Frontal cortex (tissue), 4 donors: ENCODE results near the gene KLHL20. TPM values are rescaled to one million over a fixed set of nuclear protein-coding genes. Genes with fewer than 3 reads are reported as not detected.
"Not testable (repeated sequence)": the region's sequence is repeated elsewhere in the genome, so short reads cannot be mapped to it uniquely, and the experiment has no call there.

Experiments used
- DNase-seq, 2 donors: peaks; one replicate each; pipeline ENCODE4 v3.0.0; 2012; ENCODE audit warnings: low spot score in 2 of 2
- FAIRE-seq: peaks from 2 replicates; lab custom pipeline; 2012; peaks lifted over from hg19 to GRCh38; lab: Jason Lieb, UNC
- total RNA-seq: library from RNA; depleted of rRNA; stranded (reverse); fragments of >200 nt; gene quantifications from one replicate; pipeline ENCODE4 v1.2.3, GENCODE V29; 2014
- donor health status: control.
- donor health status: control.
- donor health status: control.

The KLHL20 gene
- total RNA-seq, 1 donor from 2014 or later, result 31.0 TPM

DNA sequence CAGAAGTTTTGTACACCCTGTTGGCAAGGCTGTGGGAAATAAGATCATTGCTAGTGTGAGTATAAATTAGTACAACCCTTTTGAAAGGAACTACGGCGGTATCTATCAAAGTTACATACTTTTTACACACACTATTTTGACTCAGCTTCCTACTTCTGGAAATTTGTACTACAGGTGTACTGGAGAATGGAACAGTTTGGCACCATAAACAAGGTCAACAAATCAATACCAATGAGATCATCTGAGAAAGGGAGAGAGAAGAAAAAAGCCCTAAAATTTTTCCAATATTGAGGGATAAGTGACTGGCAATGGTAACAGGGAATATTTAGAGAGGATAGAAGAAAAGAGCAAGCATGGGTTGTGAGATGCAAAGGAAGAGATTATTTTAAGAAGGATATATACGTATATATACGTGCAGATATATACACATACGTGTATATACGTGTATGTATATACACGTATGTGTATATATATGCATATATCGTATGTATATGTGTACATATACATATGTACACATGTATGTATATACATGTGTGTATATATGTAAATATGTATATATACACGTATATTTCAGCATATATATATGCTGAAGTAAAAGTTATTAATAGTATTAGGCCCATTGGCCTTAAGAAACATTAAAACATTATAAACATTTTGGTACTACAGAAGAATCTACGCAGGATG lies 27.6 kb downstream of the KLHL20 start:
- DNase-seq (no peak), FAIRE-seq (no peak)

DNA sequence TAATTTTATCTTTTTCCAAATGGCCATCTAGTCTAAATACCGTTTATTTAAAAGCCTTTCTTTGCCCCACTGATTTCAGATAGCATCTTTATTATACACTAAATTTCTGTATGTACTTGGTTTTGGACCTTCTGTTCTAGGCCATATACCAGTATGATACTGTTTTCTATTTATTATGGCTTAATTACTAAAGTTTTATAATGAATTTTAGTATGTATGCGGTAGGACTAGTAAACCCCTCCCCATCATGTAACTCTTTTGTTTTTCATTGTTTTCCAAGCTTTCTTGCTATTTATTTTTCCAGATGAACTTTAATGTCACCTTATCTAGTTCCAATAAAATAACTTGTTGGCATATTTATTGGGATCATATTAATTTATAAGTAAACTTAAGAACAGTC lies 29.9 kb downstream of the KLHL20 start:
- DNase-seq (no peak), FAIRE-seq (no peak)

DNA sequence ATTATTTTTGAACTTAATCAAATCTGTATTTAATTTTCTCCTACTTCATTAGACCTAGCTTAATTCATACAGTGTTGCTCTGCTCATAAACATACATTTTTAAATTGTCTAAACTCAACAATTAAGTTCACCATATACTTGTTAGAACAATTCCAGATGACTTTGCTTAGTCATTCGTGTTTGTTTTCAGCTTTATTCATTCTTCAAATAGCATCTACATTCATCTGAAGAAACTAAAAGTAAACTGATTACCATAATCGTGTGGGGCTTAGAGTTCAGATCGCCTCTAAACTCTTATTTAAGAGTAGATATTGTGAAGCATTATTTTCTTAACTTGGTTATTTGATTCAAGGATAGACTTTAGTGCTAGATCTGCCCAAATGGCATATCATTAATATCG lies 34.4 kb downstream of the KLHL20 start:
- no peak for FAIRE-seq
- no peak for DNase-seq

DNA sequence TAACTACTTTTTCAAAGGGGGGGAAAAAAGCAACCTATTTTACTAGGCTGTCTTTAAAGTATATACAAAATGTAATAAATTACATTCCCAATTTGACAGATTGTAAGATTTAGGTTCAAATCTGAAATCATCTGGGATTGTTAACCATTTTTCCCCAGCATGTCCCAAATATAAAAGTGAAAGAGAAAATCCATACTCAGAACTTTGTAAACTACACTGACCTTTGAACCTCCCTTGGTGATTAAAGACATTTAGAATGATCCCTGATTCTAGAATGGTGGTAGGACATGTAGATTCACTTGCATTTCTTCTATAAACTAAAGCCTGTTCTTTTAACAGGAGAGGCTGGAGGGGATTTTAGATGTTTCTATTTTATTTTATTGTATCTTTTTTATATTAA lies 39.0 kb downstream of the KLHL20 start:
- no peak for FAIRE-seq
- DNase-seq, result no peak

DNA sequence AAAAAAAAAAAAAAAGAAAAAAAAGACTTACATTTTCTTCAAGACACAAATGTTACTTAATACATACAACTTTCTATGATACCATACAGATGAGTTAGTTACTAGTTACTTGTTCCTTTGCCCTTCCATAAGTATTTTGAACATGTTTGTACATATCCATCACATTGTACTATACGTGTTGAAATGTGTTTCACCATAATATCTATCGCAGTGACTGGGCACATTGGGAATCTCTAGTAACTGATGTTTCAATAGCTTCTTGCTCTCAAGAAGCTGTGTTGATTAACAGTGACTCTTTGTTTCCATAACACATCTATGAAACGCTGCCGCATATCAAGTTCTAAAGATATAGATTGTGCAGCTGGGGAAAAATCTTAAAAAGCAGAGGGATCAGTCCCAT lies 42.9 kb downstream of the KLHL20 start:
- DNase-seq (no peak), FAIRE-seq (no peak)

DNA sequence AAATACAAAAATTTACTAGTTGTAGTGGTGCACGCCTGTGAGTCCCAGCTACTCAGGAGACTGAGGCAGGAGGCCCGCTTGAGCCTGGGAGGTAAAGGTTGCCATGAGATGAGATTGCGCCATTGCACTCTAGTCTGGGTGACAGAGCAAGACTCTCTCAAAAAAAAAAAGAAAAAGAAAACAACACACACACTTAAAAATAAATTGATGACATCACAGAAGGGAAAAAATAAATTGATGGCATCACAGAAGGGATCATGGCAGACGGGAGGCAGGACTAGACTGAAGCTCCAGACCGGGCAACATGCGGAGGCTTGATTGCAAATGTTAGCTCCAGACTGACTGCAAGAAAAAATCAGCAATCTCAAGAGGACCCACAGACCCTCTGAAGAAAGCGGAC lies 43.3 kb downstream of the KLHL20 start:
- DNase-seq, result no peak
- FAIRE-seq, result no peak

DNA sequence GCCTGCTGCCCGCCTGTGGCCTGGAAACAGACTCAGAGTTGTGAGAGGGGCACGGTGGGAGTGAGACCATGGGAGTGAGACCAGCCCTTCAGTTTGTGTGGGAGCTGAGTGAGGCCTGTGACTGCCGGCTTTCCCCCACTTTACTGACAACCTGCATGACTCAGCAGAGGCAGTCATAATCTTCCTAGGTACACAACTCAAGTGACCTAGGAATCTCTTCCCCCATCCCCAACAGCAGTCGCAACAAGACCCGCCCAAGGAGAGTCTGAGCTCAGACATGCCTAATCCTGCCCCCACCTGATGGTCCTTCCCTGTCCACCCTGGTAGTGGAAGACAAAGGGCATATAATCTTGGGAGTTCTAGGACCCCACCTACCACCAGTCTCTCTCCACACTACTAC lies 44.2 kb downstream of the KLHL20 start:
- DNase-seq, result no peak
- FAIRE-seq, result no peak

DNA sequence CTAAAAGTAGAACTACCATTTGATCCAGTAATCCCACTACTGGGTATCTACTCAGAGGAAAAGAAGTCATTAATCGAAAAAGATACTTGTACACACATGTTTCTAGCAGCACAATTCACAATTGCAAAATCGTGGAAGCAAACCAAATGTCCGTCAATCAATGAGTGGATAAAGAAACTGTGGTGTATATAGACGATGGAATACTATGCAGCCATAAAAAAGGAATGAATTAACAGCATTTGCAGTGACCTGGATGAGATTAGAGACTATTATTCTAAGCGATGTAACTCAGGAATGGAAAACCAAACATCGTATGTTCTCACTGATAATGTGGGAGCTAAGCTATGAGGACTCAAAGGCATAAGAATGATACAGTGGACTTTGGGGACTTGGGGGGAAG lies 49.5 kb downstream of the KLHL20 start:
- not testable (repeated sequence) for FAIRE-seq, DNase-seq

DNA sequence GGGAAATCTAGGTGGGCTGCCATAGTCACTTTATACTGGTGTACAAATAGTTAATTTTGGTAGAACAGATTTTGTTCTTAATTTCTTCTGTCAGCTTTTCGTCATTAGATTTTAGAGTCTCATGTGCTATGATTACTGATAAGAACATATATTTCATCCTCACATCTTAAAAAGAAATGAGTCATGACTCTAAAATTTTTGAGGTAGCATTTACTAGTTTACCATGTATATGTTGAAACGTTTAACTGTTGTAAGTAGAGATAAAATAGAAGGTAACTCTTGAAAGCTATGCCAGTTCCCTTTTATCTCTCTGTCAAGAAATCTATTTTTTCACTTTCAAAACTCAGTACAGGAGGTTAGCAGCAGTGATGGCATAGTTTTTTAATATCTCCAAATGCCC lies 53.4 kb downstream of the KLHL20 start:
- FAIRE-seq (no peak), DNase-seq (no peak)

DNA sequence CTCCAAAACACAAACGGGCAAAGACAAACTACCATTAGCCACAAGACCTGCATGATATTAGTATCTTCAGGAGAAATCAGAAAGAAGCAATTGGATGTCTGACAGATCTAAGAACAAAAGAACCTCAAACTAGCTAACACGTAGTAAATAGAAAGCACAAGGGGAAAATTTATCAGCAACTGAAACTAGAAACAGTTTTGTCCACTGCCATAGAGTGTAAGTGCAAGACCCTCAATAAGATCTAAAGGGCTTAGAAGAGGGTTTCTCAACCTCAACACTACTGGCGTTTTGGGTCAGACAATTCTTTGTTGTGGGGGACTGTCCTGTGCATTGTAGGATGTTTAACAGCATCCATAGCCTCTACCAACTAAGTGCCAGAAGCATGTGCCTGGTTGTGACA lies 54.0 kb downstream of the KLHL20 start:
- DNase-seq (no peak), FAIRE-seq (no peak)

DNA sequence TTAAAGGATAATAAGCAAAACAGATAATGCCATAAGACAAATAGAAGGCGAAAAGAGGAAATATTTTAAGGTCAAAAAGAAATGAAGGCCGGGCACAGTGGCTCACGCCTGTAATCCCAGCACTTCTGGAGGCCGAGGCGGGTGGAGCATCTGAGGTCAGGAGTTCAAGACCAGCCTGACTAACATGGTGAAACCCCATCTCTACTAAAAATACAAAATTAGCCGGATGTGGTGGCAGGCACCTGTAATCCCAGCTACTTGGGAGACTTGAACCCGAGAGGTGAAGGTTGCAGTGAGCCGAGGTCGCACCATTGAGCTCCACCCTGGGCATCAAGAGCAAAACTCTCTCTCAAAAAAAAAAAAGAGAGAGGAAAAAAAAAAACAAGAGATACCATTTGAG lies 55.5 kb downstream of the KLHL20 start:
- DNase-seq, FAIRE-seq: not testable (repeated sequence)

DNA sequence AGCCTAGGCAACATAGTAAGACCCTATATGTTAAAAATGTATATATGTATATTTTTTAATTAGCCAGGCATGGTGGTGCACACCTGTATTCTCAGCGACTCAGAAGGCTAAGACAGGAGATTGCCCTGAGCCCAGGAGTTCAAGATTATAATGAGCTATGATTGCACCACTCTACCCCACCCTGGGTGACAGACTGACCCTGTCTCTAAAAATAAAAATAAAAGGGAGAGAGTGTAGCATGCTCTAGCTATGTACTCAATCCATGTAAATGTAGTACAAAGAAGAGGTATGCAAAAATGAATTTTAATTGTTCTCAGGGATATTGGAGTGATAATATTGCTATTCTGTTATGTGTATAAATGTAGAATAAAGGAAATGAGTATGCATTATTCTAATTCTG lies 56.8 kb downstream of the KLHL20 start:
- no peak for DNase-seq
- FAIRE-seq, result no peak

DNA sequence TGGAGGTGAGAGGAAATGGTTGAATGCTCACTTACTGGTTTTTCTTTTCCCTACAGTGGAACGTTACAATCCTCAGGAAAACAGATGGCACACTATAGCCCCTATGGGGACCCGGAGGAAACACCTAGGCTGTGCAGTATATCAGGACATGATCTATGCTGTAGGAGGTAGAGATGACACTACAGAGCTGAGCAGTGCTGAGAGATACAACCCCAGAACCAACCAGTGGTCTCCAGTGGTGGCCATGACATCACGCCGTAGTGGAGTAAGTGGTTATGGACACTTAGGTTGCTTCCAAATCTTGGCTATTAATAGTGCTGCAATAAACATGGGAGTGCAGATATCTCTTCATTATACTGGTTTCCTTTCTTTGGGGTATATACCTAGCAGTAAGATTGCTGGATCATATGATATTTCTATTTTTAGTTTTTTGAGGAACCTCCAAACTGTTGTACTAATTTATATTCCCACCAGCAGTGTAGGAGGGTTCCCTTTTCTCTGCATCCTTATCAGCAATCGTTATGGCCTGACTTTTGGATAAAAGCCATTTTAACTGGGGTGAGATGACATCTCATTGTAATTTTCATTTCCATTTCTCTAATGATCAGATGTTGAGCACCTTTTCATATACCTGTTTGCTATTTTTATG lies 60.9 kb downstream of the KLHL20 start:
- DNase-seq (no peak), FAIRE-seq (no peak)

DNA sequence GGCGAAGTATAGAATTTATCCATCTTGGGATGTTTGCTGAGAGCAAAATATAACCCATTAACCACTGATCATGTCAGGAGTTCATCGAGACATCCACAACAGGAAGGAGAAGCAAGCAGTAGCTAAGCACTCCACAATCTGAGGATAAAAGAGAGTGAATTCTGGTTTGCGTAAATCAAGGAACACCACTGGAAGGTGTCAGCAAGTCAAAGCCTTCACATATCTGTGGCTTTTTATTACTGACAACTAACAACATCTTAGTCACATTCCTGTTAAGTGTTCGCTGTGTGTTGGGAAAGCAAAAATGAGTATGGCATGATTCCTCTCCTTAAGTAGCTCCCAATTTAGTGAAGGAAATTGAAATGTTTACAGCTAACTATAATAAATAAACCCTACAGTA lies 65.2 kb downstream of the KLHL20 start:
- no peak for FAIRE-seq
- no peak for DNase-seq

DNA sequence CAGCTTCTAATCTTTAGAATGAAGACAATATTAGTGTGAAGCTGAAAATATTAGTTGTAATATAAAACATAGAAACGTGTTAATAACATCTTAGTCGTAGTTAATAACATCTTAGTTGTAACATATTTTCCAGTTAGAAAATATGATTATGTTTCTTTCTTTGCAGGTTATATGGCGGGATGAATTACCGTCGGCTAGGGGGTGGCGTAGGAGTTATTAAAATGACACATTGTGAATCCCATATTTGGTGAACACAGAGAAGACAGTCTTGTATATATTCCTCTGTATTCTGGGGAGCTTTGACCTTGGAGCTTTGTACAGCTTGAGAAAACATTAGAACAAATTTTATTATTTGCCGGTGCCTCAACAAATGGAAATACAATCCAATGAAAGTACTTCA lies 70.2 kb downstream of the KLHL20 start:
- FAIRE-seq (no peak), DNase-seq (no peak)

DNA sequence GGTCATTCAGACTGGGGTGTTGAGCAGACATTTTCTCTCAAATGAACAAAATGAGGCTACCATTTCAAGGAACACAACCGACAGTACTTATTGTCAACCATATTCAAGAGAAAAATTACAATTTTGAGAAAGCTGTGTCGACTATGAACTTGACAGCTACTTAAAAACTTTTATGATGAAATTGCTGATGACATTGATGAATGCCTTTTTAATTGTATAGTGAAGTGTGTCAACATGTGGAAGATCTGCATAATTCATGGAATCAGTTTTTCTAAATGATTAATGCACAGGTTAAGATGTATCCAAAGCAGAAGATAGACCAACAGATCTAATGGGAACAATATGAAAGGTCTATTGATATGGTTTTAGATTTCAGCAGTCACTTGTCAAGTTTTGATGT lies 75.1 kb downstream of the KLHL20 start:
- DNase-seq (no peak), FAIRE-seq (no peak)

DNA sequence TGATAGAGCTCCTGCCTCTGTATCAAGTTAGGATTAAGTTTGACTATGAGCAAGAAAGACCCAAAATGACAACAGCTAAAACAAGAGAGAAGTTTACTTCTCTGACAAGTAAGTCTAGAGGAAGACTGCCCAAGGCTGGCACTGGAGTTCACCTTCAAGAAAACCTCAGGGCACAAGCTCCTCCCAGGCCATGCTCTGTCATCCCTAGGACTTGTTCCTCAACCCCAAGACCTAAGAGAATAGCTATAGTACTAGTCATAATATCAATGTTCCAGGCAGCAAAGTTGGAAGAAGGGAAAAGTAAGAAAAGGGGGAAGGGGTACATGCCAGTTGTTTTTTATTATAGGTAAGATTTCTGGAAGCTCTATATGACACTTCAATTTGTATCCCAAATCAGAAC lies 83.3 kb downstream of the KLHL20 start:
- FAIRE-seq (no peak), DNase-seq (no peak)

DNA sequence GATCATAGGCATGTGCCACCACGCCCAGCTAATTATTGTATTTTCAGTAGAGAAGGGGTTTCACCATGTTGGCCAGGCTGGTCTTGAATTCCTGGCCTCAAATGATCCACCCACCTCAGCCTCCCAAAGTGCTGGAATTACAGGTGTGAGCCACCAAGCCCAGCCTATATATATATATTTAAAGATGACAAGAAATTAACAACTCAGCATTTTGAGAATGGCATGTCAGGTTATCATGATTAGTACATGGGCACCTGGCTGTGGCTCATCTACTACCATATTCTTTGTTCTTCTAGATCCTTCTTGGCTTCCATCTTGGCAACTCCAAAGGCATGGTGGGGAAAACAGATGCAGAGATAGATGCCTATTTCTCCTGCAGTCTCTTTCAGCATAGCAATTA lies 85.2 kb downstream of the KLHL20 start:
- FAIRE-seq, DNase-seq: not testable (repeated sequence)

DNA sequence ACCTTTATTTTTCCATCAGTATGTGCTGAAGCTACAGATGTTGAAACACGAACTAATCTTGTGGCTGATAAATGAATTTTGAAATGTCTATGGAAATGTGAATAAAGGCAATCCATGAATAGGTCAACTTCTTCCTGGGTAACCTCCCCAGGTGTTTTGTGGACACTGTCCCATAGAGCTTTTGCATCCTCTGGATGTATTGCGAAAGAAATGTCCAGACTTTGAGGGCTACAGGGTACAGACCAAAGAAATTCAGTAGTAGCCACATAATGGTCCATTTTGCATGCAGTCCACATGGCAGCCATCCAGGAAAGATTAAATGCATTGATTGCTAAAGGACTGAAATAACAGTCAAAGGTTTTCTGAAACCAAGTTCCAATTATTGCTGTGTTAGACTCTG lies 88.2 kb downstream of the KLHL20 start:
- no peak for FAIRE-seq
- no peak for DNase-seq

DNA sequence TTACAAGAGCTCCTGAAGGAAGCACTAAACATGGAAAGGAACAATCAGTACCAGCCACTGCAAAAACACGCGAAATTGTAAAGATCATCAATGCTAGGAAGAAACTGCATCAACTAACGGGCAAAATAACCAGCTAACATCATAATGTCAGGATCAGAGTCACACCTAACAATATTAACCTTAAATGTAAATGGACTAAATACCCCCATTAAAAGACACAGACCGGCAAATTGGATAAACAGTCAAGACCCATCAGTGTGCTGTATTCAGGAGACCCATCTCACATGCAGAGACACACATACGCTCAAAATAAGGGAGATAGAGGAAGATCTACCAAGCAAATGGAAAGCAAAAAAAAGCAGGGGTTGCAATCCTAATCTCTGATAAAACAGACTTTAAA lies 98.9 kb downstream of the KLHL20 start:
- FAIRE-seq, DNase-seq: not testable (repeated sequence)

DNA sequence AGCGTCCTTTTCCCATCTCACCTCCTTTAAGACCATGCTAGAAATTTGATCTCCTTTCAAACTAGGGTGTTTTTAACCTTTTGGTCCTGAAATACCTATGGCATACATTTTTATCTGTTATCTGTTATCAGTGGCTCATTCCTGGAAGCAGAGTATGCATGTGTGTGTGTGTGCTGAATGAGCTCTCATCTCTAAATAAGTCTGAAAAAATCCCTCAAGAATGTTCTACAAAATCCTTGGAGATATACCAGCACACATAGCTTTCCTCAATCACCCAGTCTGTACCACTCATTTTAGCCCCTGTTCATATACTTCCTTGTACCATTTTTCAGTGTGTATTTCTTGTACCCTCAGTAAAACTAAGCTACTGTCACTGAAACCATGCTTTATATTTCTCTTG lies 103.7 kb downstream of the KLHL20 start:
- DNase-seq (no peak), FAIRE-seq (no peak)

DNA sequence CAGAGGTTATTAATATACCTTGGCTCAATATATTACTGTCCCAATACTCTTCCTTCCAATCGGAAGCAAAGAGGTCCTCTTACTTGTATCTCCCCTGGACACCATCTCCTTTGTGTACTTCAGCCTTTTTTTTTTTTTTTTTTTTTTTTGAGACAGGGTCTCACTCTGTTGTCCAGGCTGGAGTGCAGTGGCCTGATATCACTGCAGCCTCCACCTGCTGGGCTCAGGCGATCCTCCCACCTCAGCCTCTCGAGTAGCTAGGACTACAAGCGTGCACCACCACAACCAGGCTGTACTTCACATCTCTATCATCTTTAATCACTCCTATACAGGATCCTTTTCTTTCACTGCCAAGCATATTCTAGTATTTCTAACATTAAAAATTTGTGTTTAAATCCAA lies 106.9 kb downstream of the KLHL20 start:
- DNase-seq, result no peak
- FAIRE-seq, result no peak
